IMR-90 (cell line): ENCODE results near the gene MAPK8IP3. TPM values are rescaled to one million over a fixed set of nuclear protein-coding genes. Genes with fewer than 3 reads are reported as not detected.

ENCODE experiments used
- ATAC-seq: fragments of 200-7000 bp; cut with Tn5 transposase; 2 replicates; pipeline ENCODE4 v1.9.1; 2020; ENCODE audit warnings: low read depth, mild to moderate bottlenecking, moderate library complexity
- BruUV-seq: library from RNA; stranded (reverse); fragments of 400-500 nt; replicated peaks from 2 replicates; lab custom pipeline; 2021; lab: Mats Ljungman, UMichigan
- CTCF ChIA-PET: fragments of 300-600 bp; formaldehyde crosslinking; extraction: SDS; loops from one replicate; lab custom pipeline; 2021; ENCODE audit warnings: antibody characterized with exemption; lab: Yijun Ruan, JAX
- POLR2A ChIA-PET: fragments of 300-600 bp; sonication (Branson Sonifier 250); formaldehyde crosslinking; loops from one replicate; lab custom pipeline; 2022; ENCODE audit warnings: antibody characterized with exemption; ENCODE audit not compliant: unreplicated experiment; lab: Charles Lee
- DNase-seq: peaks from one replicate; pipeline ENCODE4 v3.0.0; 2013
- H2AFZ ChIP-seq: replicated peaks from 2 replicates; pipeline ENCODE3; 2013; ENCODE audit warnings: low read length, mild to moderate bottlenecking; ENCODE audit not compliant: poor library complexity
- H2AK5ac ChIP-seq: 2 replicates; pipeline ENCODE4 v1.6.1; 2013; ENCODE audit warnings: low read depth, low read length, inconsistent platforms
- H2AK9ac ChIP-seq: replicated peaks from 2 replicates; pipeline ENCODE3; 2013; ENCODE audit warnings: mild to moderate bottlenecking, low read depth, low read length, moderate library complexity; ENCODE audit not compliant: poor library complexity
- H2BK120ac ChIP-seq: 2 replicates; pipeline ENCODE4 v1.6.1; 2013; ENCODE audit warnings: low read depth, low read length, inconsistent platforms
- H2BK15ac ChIP-seq: 3 replicates; pipeline ENCODE4 v1.6.1; 2013; ENCODE audit warnings: low read depth, low read length, inconsistent platforms
- H2BK20ac ChIP-seq: 2 replicates; pipeline ENCODE4 v1.6.1; 2013; ENCODE audit warnings: low read depth, mild to moderate bottlenecking, inconsistent platforms, low read length, moderate library complexity
- H2BK5ac ChIP-seq: 2 replicates; pipeline ENCODE4 v1.6.1; 2013; ENCODE audit warnings: mild to moderate bottlenecking, low read depth, low read length, inconsistent platforms; ENCODE audit not compliant: poor library complexity, severe bottlenecking
- H3K14ac ChIP-seq: replicated peaks from 2 replicates; pipeline ENCODE4 v1.6.1; 2013; ENCODE audit warnings: low read depth, low read length, inconsistent platforms
- H3K18ac ChIP-seq: 2 replicates; pipeline ENCODE4 v1.6.1; 2013; ENCODE audit warnings: low read depth, low read length, control low read depth
- H3K23ac ChIP-seq: 2 replicates; pipeline ENCODE4 v1.6.1; 2013; ENCODE audit warnings: low read depth, low read length, inconsistent platforms
- H3K27ac ChIP-seq: 2 replicates; pipeline ENCODE4 v1.5.1; 2013; ENCODE audit warnings: mild to moderate bottlenecking, control low read depth, low read length; ENCODE audit not compliant: insufficient read depth
- H3K27me3 ChIP-seq: 2 replicates; pipeline ENCODE4 v1.6.1; 2013; ENCODE audit warnings: low read length; ENCODE audit not compliant: control insufficient read depth, insufficient read depth
- H3K36me3 ChIP-seq: 2 replicates; pipeline ENCODE4 v1.6.1; 2013; ENCODE audit warnings: low read length, mixed read lengths; ENCODE audit not compliant: control insufficient read depth, insufficient read depth
- H3K4ac ChIP-seq: 2 replicates; pipeline ENCODE4 v1.6.1; 2013; ENCODE audit warnings: low read depth, low read length, inconsistent platforms
- H3K4me1 ChIP-seq: 2 replicates; pipeline ENCODE4 v1.6.1; 2013; ENCODE audit warnings: low read length, mixed read lengths; ENCODE audit not compliant: control insufficient read depth, insufficient read depth
- H3K4me2 ChIP-seq: 2 replicates; pipeline ENCODE4 v1.6.1; 2013; ENCODE audit warnings: low read depth, mild to moderate bottlenecking, control low read depth, low read length, moderate library complexity
- H3K4me3 ChIP-seq: 2 replicates; pipeline ENCODE4 v1.5.1; 2013; ENCODE audit warnings: low read depth, mild to moderate bottlenecking, control low read depth, low read length, moderate library complexity; ENCODE audit not compliant: insufficient read depth
- H3K56ac ChIP-seq: 2 replicates; pipeline ENCODE4 v1.6.1; 2013; ENCODE audit warnings: low read length, inconsistent platforms; ENCODE audit not compliant: insufficient read depth; ENCODE audit errors: extremely low read depth
- H3K79me1 ChIP-seq, 2 experiments: 2 replicates each; pipeline ENCODE4 v1.6.1; 2013; ENCODE audit warnings: low read length in 2 of 2, inconsistent platforms in 1 of 2, low read depth in 1 of 2
- H3K9ac ChIP-seq: 2 replicates; pipeline ENCODE4 v1.6.1; 2013; ENCODE audit warnings: low read depth, low read length, control low read depth
- H3K9me1 ChIP-seq: 2 replicates; pipeline ENCODE4 v1.6.1; 2013; ENCODE audit warnings: low read length, inconsistent platforms; ENCODE audit not compliant: insufficient read depth
- H3K9me3 ChIP-seq: 2 replicates; pipeline ENCODE4 v1.6.1; 2013; ENCODE audit warnings: low read length; ENCODE audit not compliant: control insufficient read depth, insufficient read depth
- H4K20me1 ChIP-seq: 2 replicates; pipeline ENCODE4 v1.6.1; 2013; ENCODE audit warnings: low read length, inconsistent platforms; ENCODE audit not compliant: insufficient read depth
- H4K5ac ChIP-seq: 2 replicates; pipeline ENCODE4 v1.6.1; 2013; ENCODE audit warnings: mild to moderate bottlenecking, low read depth, low read length, control low read depth
- H4K8ac ChIP-seq, 2 experiments: 2 replicates each; pipeline ENCODE4 v1.6.1; 2013; ENCODE audit warnings: low read depth in 2 of 2, low read length in 2 of 2, control low read depth in 1 of 2, inconsistent platforms in 1 of 2
- H4K91ac ChIP-seq: 2 replicates; pipeline ENCODE4 v1.6.1; 2013; ENCODE audit warnings: low read depth, low read length, inconsistent platforms; ENCODE audit not compliant: insufficient read depth
- BHLHE40 ChIP-seq: fragments of 150-350 bp; IDR thresholded peaks from 2 replicates; pipeline ENCODE4 v1.6.1; 2016; ENCODE audit warnings: mild to moderate bottlenecking, low read depth, low read length
- CEBPB ChIP-seq: IDR thresholded peaks from 2 replicates; pipeline ENCODE4 v1.6.1; 2012; ENCODE audit warnings: low read depth, low read length, improper control_type of control experiment
- FOS ChIP-seq: fragments of 150-350 bp; IDR thresholded peaks from 2 replicates; pipeline ENCODE4 v1.6.1; 2016; ENCODE audit warnings: low read depth, low read length
- MAZ ChIP-seq: IDR thresholded peaks from 2 replicates; pipeline ENCODE4 v1.6.1; 2012; ENCODE audit warnings: low read depth, mild to moderate bottlenecking, low read length, improper control_type of control experiment, moderate library complexity, borderline replicate concordance
- RAD21 ChIP-seq: IDR thresholded peaks from 2 replicates; pipeline ENCODE4 v1.6.1; 2012; ENCODE audit warnings: low read length, improper control_type of control experiment
- RFX5 ChIP-seq: IDR thresholded peaks from 2 replicates; pipeline ENCODE4 v1.8.0; 2012; ENCODE audit warnings: low read depth, mild to moderate bottlenecking, low read length, moderate library complexity
- WGBS, 2 experiments: methylation state at CpG; one replicate each; pipeline versions ENCODE4 v1.1.5 to v1.1.7; 2013; ENCODE audit warnings: missing lambda C conversion rate in 2 of 2; ENCODE audit not compliant: insufficient read length in 1 of 2; ENCODE audit errors: extremely low coverage in 2 of 2; 5-methylcytosine and 5-hydroxymethylcytosine counted together
- dilution Hi-C: fragments of 300-500 bp; cut with HindIII; formaldehyde crosslinking; loops from one replicate; pipeline ENCODE4 v1.14.3; 2018; ENCODE audit warnings: low sequenced_read_pairs; ENCODE audit not compliant: unreplicated experiment
- in situ Hi-C: fragments of 300-500 bp; cut with MboI; formaldehyde crosslinking; loops from 3 replicates; pipeline ENCODE4 v1.14.3; 2019; ENCODE audit warnings: low sequenced_read_pairs, inconsistent platforms, mixed read lengths
- intact Hi-C: fragments of 100-400 bp; cut with micrococcal nuclease; formaldehyde crosslinking; loops from 2 replicates; pipeline ENCODE4 v1.10.0; 2022
- polyA plus RNA-seq, 3 experiments: library from polyadenylated mRNA; depleted of rRNA; stranded (reverse); fragments of >200 nt; gene quantifications; 2 replicates each; pipeline ENCODE4 v1.2.3, GENCODE V29; 2012; ENCODE audit warnings: low replicate concordance in 1 of 3
- total RNA-seq: library from RNA; depleted of rRNA; stranded (reverse); fragments of >200 nt; gene quantifications from 2 replicates; pipeline ENCODE4 v1.2.3, GENCODE V29; 2012
- TF ChIP-seq, protein P1 (sequence below): conservative IDR thresholded peaks from 2 replicates; pipeline ENCODE4 v1.5.1; 2012; ENCODE audit warnings: mild to moderate bottlenecking, low read depth, low read length, improper control_type of control experiment
- TF ChIP-seq, protein P2 (sequence below): fragments of 150-350 bp; IDR thresholded peaks from 2 replicates; pipeline ENCODE4 v1.6.1; 2017; ENCODE audit warnings: mild to moderate bottlenecking, antibody characterized with exemption, low read length, low read depth

The MAPK8IP3 gene
- total and polyA plus RNA-seq, 2 of the 4 experiments (the other 2 are of a cell fraction) = 17.0 to 69.1 TPM

DNA sequence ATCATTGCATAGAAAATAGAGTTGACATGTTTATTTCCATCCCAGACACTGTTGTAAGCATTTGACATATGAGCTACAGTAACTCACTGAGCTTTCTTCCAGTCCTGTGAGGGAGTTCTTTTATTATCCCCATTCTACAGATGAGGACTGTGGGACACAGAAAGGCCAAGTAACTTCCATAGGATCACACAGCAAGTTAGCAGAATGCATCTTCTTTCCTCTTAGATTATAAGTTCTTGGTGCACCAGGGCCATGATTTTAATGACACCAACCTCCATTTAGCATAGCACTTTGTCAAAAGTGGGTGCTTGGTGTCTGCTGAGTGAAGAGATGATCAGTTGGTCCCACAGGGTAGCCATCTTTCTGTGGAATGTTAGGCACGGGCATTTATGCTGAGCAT, 15.2 kb upstream of the MAPK8IP3 start:
- no TSS peak for BruUV-seq
- no peak overlapping the region for H3K27ac ChIP-seq
- no peak overlapping the region for H2AK5ac ChIP-seq
- no peak overlapping the region for H3K4me3 ChIP-seq
- H4K8ac ChIP-seq = no peak overlapping the region
- no peak overlapping the region for H3K4ac ChIP-seq
- no peak overlapping the region for H3K14ac ChIP-seq
- peaks cover 37% of the 10 kb centered on the region for H4K20me1 ChIP-seq
- ChIA-PET CTCF (interaction anchor here (1.2 to 1.3 kb wide), 2 partner anchors 14 to 16 kb away, joined by 5 to 7 read pairs; partner anchors contain the start of gene MAPK8IP3), POLR2A (no interaction called here)
- H3K4me1 ChIP-seq = peaks cover 10% of the 10 kb centered on the region
- in situ Hi-C loops (no loop called here), intact Hi-C loops (no loop called here), dilution Hi-C loops (no loop called here)
- H2AK9ac ChIP-seq = no peak overlapping the region
- no peaks in the 10 kb centered on the region for H3K27me3 ChIP-seq
- no peak overlapping the region for H2BK15ac ChIP-seq
- no peak for TF ChIP-seq BHLHE40
- no peak for TF ChIP-seq CEBPB
- no peak for TF ChIP-seq RFX5
- no peak for TF ChIP-seq FOS
- TF ChIP-seq, protein P1, sequence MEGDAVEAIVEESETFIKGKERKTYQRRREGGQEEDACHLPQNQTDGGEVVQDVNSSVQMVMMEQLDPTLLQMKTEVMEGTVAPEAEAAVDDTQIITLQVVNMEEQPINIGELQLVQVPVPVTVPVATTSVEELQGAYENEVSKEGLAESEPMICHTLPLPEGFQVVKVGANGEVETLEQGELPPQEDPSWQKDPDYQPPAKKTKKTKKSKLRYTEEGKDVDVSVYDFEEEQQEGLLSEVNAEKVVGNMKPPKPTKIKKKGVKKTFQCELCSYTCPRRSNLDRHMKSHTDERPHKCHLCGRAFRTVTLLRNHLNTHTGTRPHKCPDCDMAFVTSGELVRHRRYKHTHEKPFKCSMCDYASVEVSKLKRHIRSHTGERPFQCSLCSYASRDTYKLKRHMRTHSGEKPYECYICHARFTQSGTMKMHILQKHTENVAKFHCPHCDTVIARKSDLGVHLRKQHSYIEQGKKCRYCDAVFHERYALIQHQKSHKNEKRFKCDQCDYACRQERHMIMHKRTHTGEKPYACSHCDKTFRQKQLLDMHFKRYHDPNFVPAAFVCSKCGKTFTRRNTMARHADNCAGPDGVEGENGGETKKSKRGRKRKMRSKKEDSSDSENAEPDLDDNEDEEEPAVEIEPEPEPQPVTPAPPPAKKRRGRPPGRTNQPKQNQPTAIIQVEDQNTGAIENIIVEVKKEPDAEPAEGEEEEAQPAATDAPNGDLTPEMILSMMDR = no peak
- TF ChIP-seq, protein P2, sequence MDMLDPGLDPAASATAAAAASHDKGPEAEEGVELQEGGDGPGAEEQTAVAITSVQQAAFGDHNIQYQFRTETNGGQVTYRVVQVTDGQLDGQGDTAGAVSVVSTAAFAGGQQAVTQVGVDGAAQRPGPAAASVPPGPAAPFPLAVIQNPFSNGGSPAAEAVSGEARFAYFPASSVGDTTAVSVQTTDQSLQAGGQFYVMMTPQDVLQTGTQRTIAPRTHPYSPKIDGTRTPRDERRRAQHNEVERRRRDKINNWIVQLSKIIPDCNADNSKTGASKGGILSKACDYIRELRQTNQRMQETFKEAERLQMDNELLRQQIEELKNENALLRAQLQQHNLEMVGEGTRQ = no peak
- no peak for TF ChIP-seq MAZ
- no peak for TF ChIP-seq RAD21
- H3K9me1 ChIP-seq = peaks cover 5% of the 10 kb centered on the region; the same call in 1 of the 2 replicates
- whole genome bisulfite sequencing, 2 experiments = 100% methylated on average over 1 of the region's 1 CpG; no CpG with 5 or more reads in 1 of the 2 experiments
- H3K56ac ChIP-seq = no peak overlapping the region
- H2AFZ ChIP-seq = no peak overlapping the region
- H3K36me3 ChIP-seq = peaks cover 36% of the 10 kb centered on the region
- no peak overlapping the region for H3K9ac ChIP-seq
- H2BK20ac ChIP-seq = no peak overlapping the region
- H3K9me3 ChIP-seq = no peaks in the 10 kb centered on the region; the same call in 1 of the 2 replicates
- H3K23ac ChIP-seq = no peak overlapping the region
- H2BK5ac ChIP-seq = no peak overlapping the region
- no peak overlapping the region for H3K18ac ChIP-seq
- DNase-seq (no peak), ATAC-seq (no peak)
- H3K4me2 ChIP-seq = no peak overlapping the region
- H4K5ac ChIP-seq = no peak overlapping the region
- no peak overlapping the region for H2BK120ac ChIP-seq
- no peak overlapping the region for H4K91ac ChIP-seq
- H3K79me1 ChIP-seq = peaks cover 41 to 83% of the 10 kb centered on the region in 2 experiments
